GM19043 (cell line): ENCODE measurements around the gene MTCH1.

Experiments
- ATAC-seq: cut with Tn5 transposase; IDR thresholded peaks from one replicate; pipeline ENCODE4 v1.9.1; 2021; ENCODE audit warnings: low read depth; ENCODE audit not compliant: unreplicated experiment

Gene MTCH1

GRCh38 chr6:36928547-36928918 is 57.5 kb downstream of the MTCH1 start:
- no peak for ATAC-seq

- no peak for ATAC-seq
These were observed 58.1 kb downstream of the MTCH1 start for GRCh38 chr6:36927691-36928546.

GRCh38 chr6:36926708-36927513 is 59.1 kb downstream of the MTCH1 start:
- no peak for ATAC-seq

DNA sequence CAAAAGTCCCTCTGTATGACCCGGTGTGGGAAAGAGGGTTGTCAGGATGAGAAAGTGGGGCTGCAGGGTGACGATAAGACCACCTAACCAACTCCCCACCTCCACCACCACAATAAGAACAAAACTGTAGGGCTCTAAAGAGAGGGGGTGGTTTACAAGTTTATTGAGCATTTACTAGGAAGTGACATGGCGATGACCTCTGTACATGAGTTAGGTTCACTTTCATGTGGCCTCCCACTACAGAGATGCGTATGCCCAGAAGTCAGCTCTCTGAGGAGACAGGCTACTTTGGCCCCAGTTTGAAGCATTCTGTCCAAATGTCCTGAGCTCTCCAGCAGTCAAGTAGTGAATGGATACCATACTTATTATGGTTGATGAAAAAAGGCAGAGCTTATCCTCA is 60.2 kb downstream of the MTCH1 start:
- ATAC-seq = no peak

DNA sequence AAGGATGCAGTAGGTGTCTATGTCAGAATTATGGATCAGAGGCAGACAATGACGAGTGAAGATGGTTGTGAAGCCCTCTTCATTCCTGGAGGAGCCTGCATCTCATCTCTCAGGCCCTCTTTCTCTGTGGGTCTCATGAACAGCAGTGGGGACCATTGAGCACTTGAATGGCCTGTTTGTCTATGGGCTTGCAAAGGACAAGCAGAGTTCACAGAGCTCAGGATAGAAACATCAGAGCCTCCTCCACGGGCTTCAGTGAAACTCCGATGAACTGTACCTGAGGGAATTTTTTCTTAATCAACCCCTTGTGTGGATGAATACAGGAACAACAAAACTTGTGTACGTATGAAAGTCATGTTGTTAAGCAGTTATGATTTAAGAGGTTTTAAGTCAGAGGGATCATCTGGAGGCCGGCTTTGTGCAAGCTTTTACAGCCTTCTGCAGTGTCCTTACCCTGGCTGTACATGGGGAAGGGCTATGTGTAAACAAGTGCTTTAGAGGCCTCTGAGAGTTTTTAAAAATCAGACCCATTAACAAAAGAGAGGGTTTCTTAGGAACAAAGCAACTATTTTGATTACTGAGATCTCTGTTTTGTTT is 61.1 kb downstream of the MTCH1 start:
- ATAC-seq = no peak

GRCh38 chr6:36924131-36924530 is 61.9 kb downstream of the MTCH1 start:
- ATAC-seq = no peak

GRCh38 chr6:36920546-36920945 is 65.5 kb downstream of the MTCH1 start:
- no peak for ATAC-seq

- ATAC-seq = no peak
These were observed 65.9 kb downstream of the MTCH1 start for GRCh38 chr6:36920049-36920448.
